Caco-2 (cell line): Measurements from ENCODE around the gene RHOH. TPM values are rescaled to one million over a fixed set of nuclear protein-coding genes. Genes with fewer than 3 reads are reported as not detected.

Source experiments
- BruUV-seq: library from RNA; stranded (reverse); fragments of 400-500 nt; replicated peaks from 2 replicates; lab custom pipeline; 2021; lab: Mats Ljungman, UMichigan
- CTCF ChIA-PET: fragments of 300-600 bp; sonication (Branson Sonifier 250); formaldehyde crosslinking; loops from one replicate; lab custom pipeline; 2022; ENCODE audit warnings: antibody characterized with exemption; lab: Charles Lee
- POLR2A ChIA-PET: fragments of 300-600 bp; sonication (Branson Sonifier 250); formaldehyde crosslinking; loops from one replicate; lab custom pipeline; 2022; ENCODE audit warnings: antibody characterized with exemption; lab: Charles Lee
- DNase-seq, 2 experiments: peaks; one replicate each; pipeline versions ENCODE4 v3.0.0 to v3.0.0-alpha.2; 2020 to 2022
- H3K27me3 ChIP-seq: replicated peaks from 2 replicates; pipeline ENCODE4 v1.6.0; 2011; ENCODE audit warnings: low read length; ENCODE audit not compliant: control insufficient read depth, insufficient read depth
- H3K36me3 ChIP-seq: 2 replicates; pipeline ENCODE4 v1.5.1; 2011; ENCODE audit warnings: low read length; ENCODE audit not compliant: control insufficient read depth, insufficient read depth
- H3K4me1 ChIP-seq: fragments of 250-450 bp; sonication (Bioruptor Pico); 2 replicates; pipeline ENCODE4 v1.5.1; 2020; ENCODE audit warnings: mild to moderate bottlenecking
- H3K4me3 ChIP-seq: 2 replicates; pipeline ENCODE4 v1.5.1; 2011; ENCODE audit warnings: low read depth, mild to moderate bottlenecking, control low read depth, low read length
- H3K9me3 ChIP-seq: fragments of 250-450 bp; sonication (Bioruptor Pico); 2 replicates; pipeline ENCODE4 v1.5.1; 2020; ENCODE audit warnings: mild to moderate bottlenecking, moderate library complexity
- H3K27ac Mint-ChIP-seq: one replicate; pipeline ENCODE4 v1.8.0; 2022; ENCODE audit warnings: mixed read lengths; ENCODE audit not compliant: unreplicated experiment
- H3K27me3 Mint-ChIP-seq: one replicate; pipeline ENCODE4 v1.8.0; 2022; ENCODE audit warnings: mixed read lengths; ENCODE audit not compliant: insufficient read depth, unreplicated experiment
- H3K36me3 Mint-ChIP-seq: one replicate; pipeline ENCODE4 v1.8.0; 2022; ENCODE audit warnings: mild to moderate bottlenecking, mixed read lengths; ENCODE audit not compliant: insufficient read depth, unreplicated experiment
- H3K4me1 Mint-ChIP-seq: one replicate; pipeline ENCODE4 v1.8.0; 2022; ENCODE audit warnings: low read depth, mixed read lengths; ENCODE audit not compliant: unreplicated experiment
- H3K4me3 Mint-ChIP-seq: one replicate; pipeline ENCODE4 v1.8.0; 2022; ENCODE audit warnings: mild to moderate bottlenecking, moderate library complexity, mixed read lengths; ENCODE audit not compliant: unreplicated experiment
- H3K9me3 Mint-ChIP-seq: one replicate; pipeline ENCODE4 v1.8.0; 2022; ENCODE audit warnings: mixed read lengths; ENCODE audit not compliant: unreplicated experiment
- intact Hi-C: fragments of 100-400 bp; cut with micrococcal nuclease; formaldehyde crosslinking; loops from one replicate; pipeline ENCODE4 v1.10.0; 2022; ENCODE audit not compliant: unreplicated experiment
- total RNA-seq: library from RNA; stranded (reverse); gene quantifications from 2 replicates; pipeline ENCODE4 v1.2.3, GENCODE V29; 2022
- TF ChIP-seq, protein P1 (sequence below), 2 experiments: fragments of 200-600 bp in 1 of 2; IDR thresholded peaks; 1 replicate in 1 of 2; 2 replicates in 1 of 2; pipeline versions ENCODE4 v1.5.1 to v1.8.0; 2011 to 2022; ENCODE audit warnings: antibody characterized with exemption in 1 of 2, control low read depth in 1 of 2, inconsistent platforms in 1 of 2, low read depth in 1 of 2, low read length in 1 of 2, mild to moderate bottlenecking in 1 of 2, moderate library complexity in 1 of 2; ENCODE audit not compliant: insufficient read depth in 1 of 2, severe bottlenecking in 1 of 2, unreplicated experiment in 1 of 2

Gene RHOH
- total RNA-seq, 1 experiment from 2014 or later, result not detected

DNA sequence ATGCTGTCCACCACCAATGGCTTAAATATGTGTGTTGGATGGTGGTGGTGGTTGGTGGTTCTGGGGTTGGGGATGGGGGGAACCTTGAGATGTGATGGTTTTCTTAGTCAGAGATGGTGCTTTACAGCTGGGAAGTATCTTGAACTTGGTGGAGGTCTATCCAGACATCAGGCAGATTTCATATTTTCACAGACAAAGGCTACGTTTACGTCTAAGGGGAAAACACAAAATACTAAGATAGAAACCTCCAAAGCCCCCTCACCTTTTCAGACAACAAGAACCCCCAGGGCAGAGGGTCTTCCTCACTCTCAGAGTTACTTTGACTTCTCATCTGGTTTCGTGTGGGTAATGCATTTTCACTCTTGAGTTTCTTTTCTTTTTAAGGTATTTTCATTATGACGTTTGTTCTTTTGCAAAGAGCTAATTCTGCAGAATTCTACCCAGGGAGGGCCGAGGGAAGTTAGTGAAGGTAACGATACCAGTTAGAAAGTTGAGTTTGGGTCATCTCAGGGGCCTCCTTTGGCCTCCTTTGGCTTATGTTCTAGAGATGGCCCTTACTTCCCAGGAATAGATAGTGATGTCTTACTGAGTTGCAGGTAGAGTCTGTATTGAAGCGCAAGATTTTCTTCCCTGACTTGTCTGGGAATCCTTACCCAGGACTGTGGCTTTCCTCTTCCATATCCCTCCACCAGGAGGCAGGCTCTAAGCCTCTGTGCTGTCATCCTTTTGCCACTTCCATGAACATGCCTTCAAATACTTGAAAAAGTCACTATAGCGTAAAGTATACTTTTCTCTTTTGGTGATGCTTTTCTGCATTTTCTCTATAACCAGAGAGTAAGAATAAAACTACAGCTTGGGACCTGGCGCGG lies 31.9 kb downstream of the RHOH start:
- Mint-ChIP-seq H3K9me3 (no peaks in the 10 kb centered on the region), H3K36me3 (no peaks in the 10 kb centered on the region), H3K4me3 (no peak overlapping the region), H3K27me3 (no peaks in the 10 kb centered on the region), H3K27ac (no peak overlapping the region), H3K4me1 (no peaks in the 10 kb centered on the region)
- no peak overlapping the region for H3K4me3 ChIP-seq
- no peaks in the 10 kb centered on the region for H3K9me3 ChIP-seq
- intact Hi-C loops, result no loop called here
- H3K4me1 ChIP-seq, result no peaks in the 10 kb centered on the region
- TF ChIP-seq, protein P1, sequence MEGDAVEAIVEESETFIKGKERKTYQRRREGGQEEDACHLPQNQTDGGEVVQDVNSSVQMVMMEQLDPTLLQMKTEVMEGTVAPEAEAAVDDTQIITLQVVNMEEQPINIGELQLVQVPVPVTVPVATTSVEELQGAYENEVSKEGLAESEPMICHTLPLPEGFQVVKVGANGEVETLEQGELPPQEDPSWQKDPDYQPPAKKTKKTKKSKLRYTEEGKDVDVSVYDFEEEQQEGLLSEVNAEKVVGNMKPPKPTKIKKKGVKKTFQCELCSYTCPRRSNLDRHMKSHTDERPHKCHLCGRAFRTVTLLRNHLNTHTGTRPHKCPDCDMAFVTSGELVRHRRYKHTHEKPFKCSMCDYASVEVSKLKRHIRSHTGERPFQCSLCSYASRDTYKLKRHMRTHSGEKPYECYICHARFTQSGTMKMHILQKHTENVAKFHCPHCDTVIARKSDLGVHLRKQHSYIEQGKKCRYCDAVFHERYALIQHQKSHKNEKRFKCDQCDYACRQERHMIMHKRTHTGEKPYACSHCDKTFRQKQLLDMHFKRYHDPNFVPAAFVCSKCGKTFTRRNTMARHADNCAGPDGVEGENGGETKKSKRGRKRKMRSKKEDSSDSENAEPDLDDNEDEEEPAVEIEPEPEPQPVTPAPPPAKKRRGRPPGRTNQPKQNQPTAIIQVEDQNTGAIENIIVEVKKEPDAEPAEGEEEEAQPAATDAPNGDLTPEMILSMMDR (IDR thresholded peaks at IDR 0.05; ENCODE audit: insufficient read depth in 1 of 2, low read depth in 1 of 2, low read length in 1 of 2, severe bottlenecking in 1 of 2, unreplicated experiment in 1 of 2), result peak in 1 of 2 experiments; percentile 33
- no peaks in the 10 kb centered on the region for H3K36me3 ChIP-seq
- POLR2A ChIA-PET, result no interaction called here
- peak in 1 of 2 experiments; percentile 15 for DNase-seq
- no TSS peak for BruUV-seq
- CTCF ChIA-PET, result interaction anchor here (0.7 kb wide), 1 partner anchor 54 kb away, joined by 7 read pairs; no protein-coding TSS in a partner anchor
- no peaks in the 10 kb centered on the region for H3K27me3 ChIP-seq

DNA sequence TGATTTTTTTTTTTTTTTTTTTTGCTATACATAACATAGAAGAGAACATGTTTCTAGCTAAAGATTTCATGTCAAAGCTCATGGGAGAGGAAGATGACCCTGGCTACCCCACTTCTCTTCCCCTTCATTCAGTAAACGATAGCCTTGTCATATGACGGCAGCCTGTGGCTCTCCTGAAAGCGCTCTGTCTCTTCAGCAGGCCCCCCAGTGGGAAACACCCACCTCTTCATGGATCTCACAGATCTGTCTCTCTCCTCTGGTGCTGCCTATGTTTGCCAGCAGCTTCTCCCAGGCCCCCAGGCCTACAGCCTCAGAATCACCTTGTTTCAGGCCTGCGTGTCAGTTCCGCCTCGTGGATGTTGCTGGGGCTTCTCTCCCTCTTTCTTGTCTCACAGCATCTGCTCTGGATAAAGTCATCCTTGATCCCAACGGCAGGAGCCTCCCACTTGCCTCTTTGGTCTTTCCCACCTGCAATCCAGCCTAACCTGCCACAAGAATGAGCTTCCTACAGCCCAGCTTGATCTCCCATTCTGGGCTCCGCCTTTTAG lies 34.6 kb downstream of the RHOH start:
- no TSS peak for BruUV-seq
- Mint-ChIP-seq H3K9me3 (no peaks in the 10 kb centered on the region), H3K27ac (no peak overlapping the region), H3K4me3 (no peak overlapping the region), H3K4me1 (no peaks in the 10 kb centered on the region), H3K36me3 (no peaks in the 10 kb centered on the region), H3K27me3 (no peaks in the 10 kb centered on the region)
- no peaks in the 10 kb centered on the region for H3K27me3 ChIP-seq
- TF ChIP-seq, protein P1 (IDR thresholded peaks at IDR 0.05; ENCODE audit: insufficient read depth in 1 of 2, low read depth in 1 of 2, low read length in 1 of 2, severe bottlenecking in 1 of 2, unreplicated experiment in 1 of 2), result no peak
- H3K4me3 ChIP-seq, result no peak overlapping the region
- intact Hi-C loops, result no loop called here
- DNase-seq, result no peak
- ChIA-PET POLR2A (no interaction called here), CTCF (no interaction called here)
- no peaks in the 10 kb centered on the region for H3K9me3 ChIP-seq
- no peaks in the 10 kb centered on the region for H3K36me3 ChIP-seq
- H3K4me1 ChIP-seq, result no peaks in the 10 kb centered on the region

- H3K36me3 Mint-ChIP-seq, result no peaks in the 10 kb centered on the region
- H3K27me3 Mint-ChIP-seq, result no peaks in the 10 kb centered on the region
- H3K4me3 Mint-ChIP-seq, result no peak overlapping the region
- H3K27ac Mint-ChIP-seq, result no peak overlapping the region
- no peaks in the 10 kb centered on the region for H3K4me1 Mint-ChIP-seq
- intact Hi-C loops, result no loop called here
- Histone ChIP-seq H3K4me1 (no peaks in the 10 kb centered on the region), H3K27me3 (no peaks in the 10 kb centered on the region), H3K4me3 (no peak overlapping the region), H3K36me3 (no peaks in the 10 kb centered on the region), H3K9me3 (no peaks in the 10 kb centered on the region)
- DNase-seq, result no peak
- H3K9me3 Mint-ChIP-seq, result no peaks in the 10 kb centered on the region
- TF ChIP-seq, protein P1 (IDR thresholded peaks at IDR 0.05; ENCODE audit: insufficient read depth in 1 of 2, low read depth in 1 of 2, low read length in 1 of 2, severe bottlenecking in 1 of 2, unreplicated experiment in 1 of 2), result no peak
- POLR2A ChIA-PET, result no interaction called here
- CTCF ChIA-PET, result no interaction called here
- BruUV-seq, result no TSS peak
Measured at GRCh38 chr4:40232610-40233009, 35.8 kb downstream of the RHOH start.
